HG03558 (cell line): ENCODE data around the gene VSTM4.

ENCODE experiments used
- ATAC-seq: cut with Tn5 transposase; IDR thresholded peaks from one replicate; pipeline ENCODE4 v1.9.1; 2021; ENCODE audit warnings: moderate number of reproducible peaks; ENCODE audit not compliant: unreplicated experiment; ENCODE audit errors: extremely low read depth

VSTM4 gene

GRCh38 chr10:49144058-49144720 lies 28.9 kb upstream of the VSTM4 start:
- ATAC-seq: no peak

GRCh38 chr10:49143249-49143648 lies 27.9 kb upstream of the VSTM4 start:
- no peak for ATAC-seq

GRCh38 chr10:49141541-49142332 lies 26.4 kb upstream of the VSTM4 start:
- ATAC-seq: no peak

- no peak for ATAC-seq
Measured at GRCh38 chr10:49140304-49141177, 25.2 kb upstream of the VSTM4 start.

GRCh38 chr10:49139846-49140195 lies 24.5 kb upstream of the VSTM4 start:
- ATAC-seq: no peak

- no peak for ATAC-seq
Measured at GRCh38 chr10:49139028-49139845, 23.9 kb upstream of the VSTM4 start.

- ATAC-seq: no peak
Measured at GRCh38 chr10:49138361-49138891, 23.1 kb upstream of the VSTM4 start.

GRCh38 chr10:49136525-49136924 lies 21.2 kb upstream of the VSTM4 start:
- no peak for ATAC-seq

GRCh38 chr10:49135575-49136313 lies 20.4 kb upstream of the VSTM4 start:
- no peak for ATAC-seq

- ATAC-seq: no peak
Measured at GRCh38 chr10:49134327-49134726, 19.0 kb upstream of the VSTM4 start.

- no peak for ATAC-seq
Measured at GRCh38 chr10:49133706-49134248, 18.5 kb upstream of the VSTM4 start, which contains the start of gene FAM170B. TSS of gene FAM170B (minus strand) at chr10:49134021. CDS start at chr10:49133918, 103 bp downstream.

- no peak for ATAC-seq
Measured at GRCh38 chr10:49132362-49132737, 17.0 kb upstream of the VSTM4 start.

GRCh38 chr10:49131507-49132361 lies 16.4 kb upstream of the VSTM4 start:
- ATAC-seq: no peak

GRCh38 chr10:49129376-49129775 lies 14.1 kb upstream of the VSTM4 start:
- ATAC-seq: no peak

- ATAC-seq: no peak
Measured at GRCh38 chr10:49128854-49129253, 13.5 kb upstream of the VSTM4 start.

GRCh38 chr10:49123981-49124950 lies 8.9 kb upstream of the VSTM4 start:
- ATAC-seq: no peak

- ATAC-seq: no peak
Measured at GRCh38 chr10:49120911-49121310, 5.6 kb upstream of the VSTM4 start.
